Endothelial cell of umbilical vein (primary cell): ENCODE results near the gene AGAP2. TPM values are rescaled to one million over a fixed set of nuclear protein-coding genes. Genes with fewer than 3 reads are reported as not detected.

Experiments
- BruUV-seq: library from RNA; stranded (reverse); fragments of 400-500 nt; replicated peaks from 2 replicates; lab custom pipeline; 2021; lab: Mats Ljungman, UMichigan
- CTCF ChIA-PET: fragments of 300-600, 350-600 bp; sonication (Branson Sonifier 250); formaldehyde crosslinking; loops from one replicate; lab custom pipeline; 2021; ENCODE audit warnings: antibody characterized with exemption, inconsistent platforms; lab: Charles Lee
- POLR2A ChIA-PET: fragments of 300-600, 350-600 bp; sonication (Branson Sonifier 250); formaldehyde crosslinking; loops from one replicate; lab custom pipeline; 2021; ENCODE audit warnings: antibody characterized with exemption, inconsistent platforms; lab: Charles Lee
- DNase-seq: peaks from one replicate; pipeline ENCODE4 v3.0.0-alpha.2; 2011; ENCODE audit warnings: low read depth, low spot score
- FAIRE-seq: peaks from 2 replicates; lab custom pipeline; 2011; peaks lifted over from hg19 to GRCh38; lab: Jason Lieb, UNC
- H2AFZ ChIP-seq: 2 replicates; pipeline ENCODE4 v1.6.0; 2012; ENCODE audit warnings: low read depth, low read length, control low read depth, inconsistent platforms
- H3K27ac ChIP-seq: 2 replicates; pipeline ENCODE4 v1.5.1; 2011; ENCODE audit warnings: low read depth, mild to moderate bottlenecking, control low read depth, low read length, moderate library complexity; ENCODE audit not compliant: insufficient read depth
- H3K27me3 ChIP-seq, 2 experiments: 2 replicates each; pipeline versions ENCODE4 v1.6.0 to v1.6.1; 2011; ENCODE audit warnings: low read length in 2 of 2, mixed read lengths in 1 of 2; ENCODE audit not compliant: control insufficient read depth in 2 of 2, insufficient read depth in 2 of 2
- H3K36me3 ChIP-seq, 2 experiments: 2 replicates in 1 of 2; 3 replicates in 1 of 2; pipeline ENCODE4 v1.5.1; 2011; ENCODE audit warnings: low read length in 2 of 2, mild to moderate bottlenecking in 1 of 2, moderate library complexity in 1 of 2; ENCODE audit not compliant: control insufficient read depth in 2 of 2, insufficient read depth in 2 of 2; ENCODE audit errors: extremely low read depth in 1 of 2
- H3K4me1 ChIP-seq: 3 replicates; pipeline ENCODE4 v1.5.1; 2011; ENCODE audit warnings: mild to moderate bottlenecking, low read length; ENCODE audit not compliant: control insufficient read depth, insufficient read depth; ENCODE audit errors: extremely low read depth
- H3K4me2 ChIP-seq: 2 replicates; pipeline ENCODE4 v1.6.1; 2011; ENCODE audit warnings: low read length, control low read depth, mixed read lengths; ENCODE audit not compliant: insufficient read depth
- H3K4me3 ChIP-seq, 3 experiments: fragments of 200-600 bp in 1 of 3; sonication (generic), shearing (Covaris generic) in 1 of 3; replicated peaks in 1 of 3; 2 replicates each; pipeline ENCODE4 v1.5.1; 2011 to 2016; ENCODE audit warnings: control low read depth in 3 of 3, low read length in 3 of 3, mild to moderate bottlenecking in 2 of 3, inconsistent platforms in 1 of 3, low read depth in 1 of 3, moderate library complexity in 1 of 3; ENCODE audit not compliant: insufficient read depth in 1 of 3
- H3K79me2 ChIP-seq: 2 replicates; pipeline ENCODE4 v1.6.0; 2012; ENCODE audit warnings: low read length, inconsistent platforms; ENCODE audit not compliant: control insufficient read depth, insufficient read depth
- H3K9ac ChIP-seq: replicated peaks from 2 replicates; pipeline ENCODE3; 2011; ENCODE audit warnings: low read length, control low read depth; ENCODE audit not compliant: insufficient read depth; ENCODE audit errors: extremely low read depth
- H3K9me1 ChIP-seq: replicated peaks from 3 replicates; pipeline ENCODE4 v1.6.0; 2011; ENCODE audit warnings: mild to moderate bottlenecking, low read length; ENCODE audit not compliant: control insufficient read depth, insufficient read depth; ENCODE audit errors: extremely low read depth
- H3K9me3 ChIP-seq: replicated peaks from 2 replicates; pipeline ENCODE4 v1.5.1; 2012; ENCODE audit warnings: low read length, inconsistent platforms; ENCODE audit not compliant: control insufficient read depth, insufficient read depth
- H4K20me1 ChIP-seq: replicated peaks from 2 replicates; pipeline ENCODE3; 2011; ENCODE audit warnings: mild to moderate bottlenecking, low read length; ENCODE audit not compliant: control insufficient read depth, insufficient read depth; ENCODE audit errors: extremely low read depth
- GATA2 ChIP-seq: IDR thresholded peaks from 2 replicates; pipeline ENCODE4 v1.7.0; 2011; ENCODE audit warnings: low read depth, mild to moderate bottlenecking, moderate library complexity, mixed read lengths, low read length; ENCODE audit not compliant: insufficient read length, insufficient read depth
- JUN ChIP-seq: IDR thresholded peaks from 2 replicates; pipeline ENCODE4 v1.6.1; 2011; ENCODE audit warnings: borderline replicate concordance, low read depth; ENCODE audit not compliant: insufficient read length, insufficient read depth
- MYC ChIP-seq: IDR thresholded peaks from one replicate; pipeline ENCODE4 v1.6.1; 2011; ENCODE audit warnings: mild to moderate bottlenecking, low read depth, low read length
- dilution Hi-C: fragments of 300-500 bp; cut with MboI; formaldehyde crosslinking; loops from one replicate; pipeline ENCODE4 v1.15.0; 2019; ENCODE audit warnings: low sequenced_read_pairs; ENCODE audit not compliant: extremely low pct_ligation_motif_present
- intact Hi-C: fragments of 100-400 bp; cut with micrococcal nuclease; formaldehyde crosslinking; loops from one replicate; pipeline ENCODE4 v1.10.0; 2022
- polyA plus RNA-seq, 4 experiments: library from polyadenylated mRNA; depleted of rRNA in 3 of 4; stranded (reverse) in 3 of 4; unstranded in 1 of 4; fragments of >200 nt; gene quantifications; 2 replicates each; pipeline versions ENCODE4 v1.2.1 to v1.2.3, GENCODE V29; 2011 to 2012; ENCODE audit warnings: missing spikeins in 1 of 4
- total RNA-seq: library from RNA; stranded (reverse); gene quantifications from 2 replicates; pipeline ENCODE4 v1.2.3, GENCODE V29; 2021
- TF ChIP-seq, protein P1 (sequence below): IDR thresholded peaks from 2 replicates; pipeline ENCODE4 v1.6.1; 2011; ENCODE audit not compliant: insufficient read depth, insufficient read length
- TF ChIP-seq, protein P2 (sequence below), 2 donors: IDR thresholded peaks; 1 replicate in 1 of 2; 2 replicates in 1 of 2; pipeline ENCODE4 v1.5.1; 2011; ENCODE audit warnings: low read length in 2 of 2, mild to moderate bottlenecking in 2 of 2, moderate library complexity in 2 of 2, control low read depth in 1 of 2, inconsistent platforms in 1 of 2, low read depth in 1 of 2; ENCODE audit not compliant: insufficient read depth in 1 of 2; ENCODE audit errors: extremely low read depth in 1 of 2

AGAP2 gene
- total and polyA plus RNA-seq, 2 donors (not counting 3 experiments of a cell fraction or from before 2014, with no cell fraction given) = 0.04 to 0.24 TPM

DNA sequence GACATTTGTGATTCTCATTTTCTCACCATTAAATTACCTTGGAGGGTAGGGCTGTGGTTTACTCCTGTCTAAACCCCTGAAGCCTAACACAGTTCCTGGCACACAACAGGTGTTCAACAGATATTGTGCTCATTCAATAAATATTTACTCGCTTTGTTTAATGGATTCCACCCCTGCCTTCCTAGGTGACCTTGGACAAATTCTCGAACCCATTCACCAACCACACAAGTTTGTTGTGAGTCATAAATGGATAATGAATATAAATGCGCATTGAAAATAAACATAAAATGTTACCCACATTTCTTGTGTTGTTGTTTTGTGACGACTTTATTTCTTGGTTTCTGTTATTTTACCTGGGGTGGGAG is 43.7 kb upstream of the AGAP2 start:
- H3K9me1 ChIP-seq = no peaks in the 10 kb centered on the region
- no peaks in the 10 kb centered on the region for H3K27me3 ChIP-seq
- H3K9ac ChIP-seq = no peak overlapping the region
- H3K9me3 ChIP-seq = no peaks in the 10 kb centered on the region
- H3K4me1 ChIP-seq = peaks cover 7% of the 10 kb centered on the region
- H3K79me2 ChIP-seq = peaks cover 14% of the 10 kb centered on the region
- POLR2A ChIA-PET = no interaction called here
- H4K20me1 ChIP-seq = no peaks in the 10 kb centered on the region
- dilution Hi-C loops (no loop called here), intact Hi-C loops (loop anchor here (1.0 to 2.0 kb wide), 3 partner anchors 10 to 123 kb away; partner anchors contain the start of genes EEF1AKMT3 and METTL1)
- peaks cover 8 to 10% of the 10 kb centered on the region in 2 experiments for H3K36me3 ChIP-seq
- TF ChIP-seq JUN = no peak
- TF ChIP-seq, protein P1, sequence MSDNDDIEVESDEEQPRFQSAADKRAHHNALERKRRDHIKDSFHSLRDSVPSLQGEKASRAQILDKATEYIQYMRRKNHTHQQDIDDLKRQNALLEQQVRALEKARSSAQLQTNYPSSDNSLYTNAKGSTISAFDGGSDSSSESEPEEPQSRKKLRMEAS = no peak
- TF ChIP-seq, protein P2, sequence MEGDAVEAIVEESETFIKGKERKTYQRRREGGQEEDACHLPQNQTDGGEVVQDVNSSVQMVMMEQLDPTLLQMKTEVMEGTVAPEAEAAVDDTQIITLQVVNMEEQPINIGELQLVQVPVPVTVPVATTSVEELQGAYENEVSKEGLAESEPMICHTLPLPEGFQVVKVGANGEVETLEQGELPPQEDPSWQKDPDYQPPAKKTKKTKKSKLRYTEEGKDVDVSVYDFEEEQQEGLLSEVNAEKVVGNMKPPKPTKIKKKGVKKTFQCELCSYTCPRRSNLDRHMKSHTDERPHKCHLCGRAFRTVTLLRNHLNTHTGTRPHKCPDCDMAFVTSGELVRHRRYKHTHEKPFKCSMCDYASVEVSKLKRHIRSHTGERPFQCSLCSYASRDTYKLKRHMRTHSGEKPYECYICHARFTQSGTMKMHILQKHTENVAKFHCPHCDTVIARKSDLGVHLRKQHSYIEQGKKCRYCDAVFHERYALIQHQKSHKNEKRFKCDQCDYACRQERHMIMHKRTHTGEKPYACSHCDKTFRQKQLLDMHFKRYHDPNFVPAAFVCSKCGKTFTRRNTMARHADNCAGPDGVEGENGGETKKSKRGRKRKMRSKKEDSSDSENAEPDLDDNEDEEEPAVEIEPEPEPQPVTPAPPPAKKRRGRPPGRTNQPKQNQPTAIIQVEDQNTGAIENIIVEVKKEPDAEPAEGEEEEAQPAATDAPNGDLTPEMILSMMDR (IDR thresholded peaks at IDR 0.05; ENCODE audit: extremely low read depth in 1 of 2, insufficient read depth in 1 of 2, low read depth in 1 of 2, low read length in 2 of 2) = no peak
- TF ChIP-seq MYC = no peak
- TF ChIP-seq GATA2 = no peak
- CTCF ChIA-PET = interaction anchor here (0.6 to 3.2 kb wide), 6 partner anchors 10 to 790 kb away, joined by 4 to 15 read pairs (median 12); partner anchors contain the start of genes EEF1AKMT3 and METTL1
- no peak overlapping the region for H3K4me2 ChIP-seq
- DNase-seq = no peak
- no TSS peak for BruUV-seq
- no peak overlapping the region for H3K4me3 ChIP-seq
- no peak overlapping the region for H3K27ac ChIP-seq
- no peak for FAIRE-seq
- no peak overlapping the region for H2AFZ ChIP-seq
